ENCODE results near the gene USP10. TPM values are rescaled to one million over a fixed set of nuclear protein-coding genes. Genes with fewer than 3 reads are reported as not detected.

The USP10 gene
- total and polyA plus RNA-seq, 4 donors: 28.2 to 46.1 (median 42.0) TPM

- TF ChIP-seq REST (IDR thresholded peaks at IDR 0.05) (no peak), MAX (IDR thresholded peaks at IDR 0.05) (no peak), NR2F2 (IDR thresholded peaks at IDR 0.05) (no peak), SP1 (IDR thresholded peaks at IDR 0.05) (no peak), TAF1 (conservative IDR thresholded peaks at IDR 0.05) (no peak)
Observed at GRCh38 chr16:84706856-84707255, 7.1 kb downstream of the USP10 start (continued).

- Histone ChIP-seq H3K27me3 (ENCODE audit: control insufficient read depth in 4 of 4, insufficient read depth in 4 of 4, low read length in 3 of 4) (no peaks in the 10 kb centered on the region), H3K4me1 (ENCODE audit: control insufficient read depth in 4 of 4, insufficient read depth in 4 of 4, low read length in 3 of 4) (peaks cover 10 to 19% (median 15%) of the 10 kb centered on the region in 4 donors), H3K4me3 (ENCODE audit: low read depth in 1 of 3, low read length in 3 of 3) (no peak overlapping the region), H3K36me3 (ENCODE audit: control insufficient read depth in 4 of 4, insufficient read depth in 3 of 4, low read depth in 1 of 4, low read length in 3 of 4) (no peaks in the 10 kb centered on the region), H3K9me3 (ENCODE audit: control insufficient read depth in 4 of 4, low read length in 3 of 4) (no peaks in the 10 kb centered on the region), H3K9ac (ENCODE audit: low read depth in 1 of 2, low read length in 2 of 2) (no peak overlapping the region), H3K27ac (ENCODE audit: low read depth in 1 of 2, low read length in 2 of 2) (no peak overlapping the region)
- DNase-seq (ENCODE audit: low spot score): peak; percentile 13
- no peak for TF ChIP-seq FOXA1 (IDR thresholded peaks at IDR 0.05)
- no peak for TF ChIP-seq GABPA (IDR thresholded peaks at IDR 0.05 in 1 of 2, conservative IDR thresholded peaks at IDR 0.05 in 1 of 2)
- TF ChIP-seq ZBTB33 (IDR thresholded peaks at IDR 0.05): no peak
- TF ChIP-seq TAF1 (conservative IDR thresholded peaks at IDR 0.05): no peak
- no peak for TF ChIP-seq JUND (IDR thresholded peaks at IDR 0.05)
- TF ChIP-seq YY1 (IDR thresholded peaks at IDR 0.05): no peak
- no peak for TF ChIP-seq RXRA (IDR thresholded peaks at IDR 0.05)
- no peak for TF ChIP-seq NR2F2 (IDR thresholded peaks at IDR 0.05)
- no peak for TF ChIP-seq ATF3 (IDR thresholded peaks at IDR 0.05)
- TF ChIP-seq SP1 (IDR thresholded peaks at IDR 0.05): no peak
- no peak for TF ChIP-seq HNF4A (conservative IDR thresholded peaks at IDR 0.05)
- TF ChIP-seq FOXA2 (IDR thresholded peaks at IDR 0.05): no peak
- no peak for TF ChIP-seq REST (IDR thresholded peaks at IDR 0.05)
- TF ChIP-seq RAD21 (IDR thresholded peaks at IDR 0.05): no peak
- no peak for TF ChIP-seq MAX (IDR thresholded peaks at IDR 0.05)
- 91% methylated on average over 10 of the region's 10 CpGs for WGBS
Observed at GRCh38 chr16:84709609-84710008, 9.8 kb downstream of the USP10 start.

Data from liver (tissue), 9 donors.